Chondrocyte (in vitro differentiated cells): ENCODE results near the gene ZNF853. TPM values are rescaled to one million over a fixed set of nuclear protein-coding genes. Genes with fewer than 3 reads are reported as not detected.

Experiments
- DNase-seq: peaks from one replicate; pipeline ENCODE4 v3.0.0; 2021; ENCODE audit warnings: mixed read lengths, low spot score
- H3K27ac Mint-ChIP-seq: one replicate; pipeline ENCODE4 v1.8.0; 2021; ENCODE audit warnings: mild to moderate bottlenecking, moderate library complexity, mixed read lengths; ENCODE audit not compliant: unreplicated experiment
- H3K27me3 Mint-ChIP-seq: 2 replicates; pipeline ENCODE4 v1.8.0; 2021; ENCODE audit warnings: low read depth, mixed read lengths
- H3K36me3 Mint-ChIP-seq: 2 replicates; pipeline ENCODE4 v1.8.0; 2021; ENCODE audit warnings: low read depth, mixed read lengths
- H3K4me1 Mint-ChIP-seq: 2 replicates; pipeline ENCODE4 v1.8.0; 2021; ENCODE audit warnings: low read depth, mild to moderate bottlenecking, mixed read lengths
- H3K4me3 Mint-ChIP-seq: one replicate; pipeline ENCODE4 v1.8.0; 2021; ENCODE audit warnings: mild to moderate bottlenecking, moderate library complexity, mixed read lengths; ENCODE audit not compliant: unreplicated experiment
- H3K9me3 Mint-ChIP-seq: 2 replicates; pipeline ENCODE4 v1.8.0; 2021; ENCODE audit warnings: low read depth, mixed read lengths
- total RNA-seq: library from RNA; stranded (reverse); gene quantifications from 3 replicates; pipeline ENCODE4 v1.2.1, GENCODE V29; 2021
- TF ChIP-seq, protein P1 (sequence below): fragments of 200-600 bp; sonication (generic); IDR thresholded peaks from 2 replicates; pipeline ENCODE4 v1.5.0; 2021; ENCODE audit warnings: antibody characterized with exemption, mild to moderate bottlenecking, moderate library complexity

Gene ZNF853
- total RNA-seq, 1 donor from 2014 or later, result 16.2 TPM

DNA sequence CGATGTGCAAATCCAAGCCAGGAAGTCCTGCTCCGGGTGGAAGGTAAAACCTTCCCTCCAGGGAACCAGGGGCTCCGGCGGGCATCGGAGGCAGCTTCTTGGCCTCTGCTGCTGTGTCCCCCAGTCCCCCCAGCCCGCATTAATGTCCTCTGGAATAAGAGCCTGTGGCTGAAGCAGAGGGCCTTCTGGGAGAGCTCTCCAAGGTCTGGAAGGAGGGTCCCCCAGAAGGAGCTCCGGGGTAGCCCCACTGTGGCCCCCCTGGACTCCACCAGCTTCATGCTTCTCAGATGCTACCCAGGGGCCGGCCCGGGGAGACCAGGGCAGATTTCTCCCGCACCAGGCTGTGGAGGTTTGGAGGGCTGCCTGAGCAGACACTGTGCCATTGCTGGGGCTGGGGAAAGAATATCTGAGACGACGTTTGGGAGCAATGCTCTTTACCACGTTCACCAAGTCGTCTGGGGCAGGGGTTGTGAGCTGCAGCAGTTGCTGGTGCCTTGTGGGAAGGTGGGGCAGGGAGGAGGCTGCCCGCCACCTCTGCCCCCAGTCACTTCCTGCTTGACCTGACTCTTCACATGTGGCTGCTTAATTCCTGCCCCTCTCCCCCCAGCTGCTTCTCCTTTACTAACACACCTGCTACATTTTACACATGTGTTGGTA, 8.3 kb downstream of the ZNF853 start:
- Mint-ChIP-seq H3K27ac (no peak overlapping the region), H3K36me3 (peaks cover 9% of the 10 kb centered on the region), H3K4me3 (no peak overlapping the region), H3K27me3 (no peaks in the 10 kb centered on the region), H3K9me3 (no peaks in the 10 kb centered on the region), H3K4me1 (no peaks in the 10 kb centered on the region)
- TF ChIP-seq, protein P1, sequence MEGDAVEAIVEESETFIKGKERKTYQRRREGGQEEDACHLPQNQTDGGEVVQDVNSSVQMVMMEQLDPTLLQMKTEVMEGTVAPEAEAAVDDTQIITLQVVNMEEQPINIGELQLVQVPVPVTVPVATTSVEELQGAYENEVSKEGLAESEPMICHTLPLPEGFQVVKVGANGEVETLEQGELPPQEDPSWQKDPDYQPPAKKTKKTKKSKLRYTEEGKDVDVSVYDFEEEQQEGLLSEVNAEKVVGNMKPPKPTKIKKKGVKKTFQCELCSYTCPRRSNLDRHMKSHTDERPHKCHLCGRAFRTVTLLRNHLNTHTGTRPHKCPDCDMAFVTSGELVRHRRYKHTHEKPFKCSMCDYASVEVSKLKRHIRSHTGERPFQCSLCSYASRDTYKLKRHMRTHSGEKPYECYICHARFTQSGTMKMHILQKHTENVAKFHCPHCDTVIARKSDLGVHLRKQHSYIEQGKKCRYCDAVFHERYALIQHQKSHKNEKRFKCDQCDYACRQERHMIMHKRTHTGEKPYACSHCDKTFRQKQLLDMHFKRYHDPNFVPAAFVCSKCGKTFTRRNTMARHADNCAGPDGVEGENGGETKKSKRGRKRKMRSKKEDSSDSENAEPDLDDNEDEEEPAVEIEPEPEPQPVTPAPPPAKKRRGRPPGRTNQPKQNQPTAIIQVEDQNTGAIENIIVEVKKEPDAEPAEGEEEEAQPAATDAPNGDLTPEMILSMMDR, result no peak
- no peak for DNase-seq

DNA sequence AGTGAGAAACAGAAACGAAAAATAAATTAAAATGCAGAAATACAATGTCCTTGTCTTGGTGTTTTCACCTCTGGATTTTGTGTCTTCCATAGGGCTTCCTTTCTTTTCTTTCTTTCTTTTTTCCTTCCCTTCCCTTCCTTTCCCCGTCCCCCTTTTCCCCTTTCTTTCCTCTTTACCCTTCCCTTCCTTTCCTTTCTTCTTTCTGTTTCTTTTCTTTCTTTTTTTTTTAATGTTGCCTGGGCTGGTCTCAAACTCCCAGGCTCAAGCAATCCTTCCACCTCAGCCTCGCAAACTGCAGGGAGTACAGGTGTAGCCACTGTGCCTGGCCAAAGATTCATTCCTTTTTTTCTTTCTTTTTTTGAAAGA, 8.8 kb downstream of the ZNF853 start:
- TF ChIP-seq, protein P1, result no peak
- Mint-ChIP-seq H3K4me1 (no peaks in the 10 kb centered on the region), H3K4me3 (no peak overlapping the region), H3K27ac (no peak overlapping the region), H3K36me3 (peaks cover 9% of the 10 kb centered on the region), H3K9me3 (no peaks in the 10 kb centered on the region), H3K27me3 (no peaks in the 10 kb centered on the region)
- no peak for DNase-seq

DNA sequence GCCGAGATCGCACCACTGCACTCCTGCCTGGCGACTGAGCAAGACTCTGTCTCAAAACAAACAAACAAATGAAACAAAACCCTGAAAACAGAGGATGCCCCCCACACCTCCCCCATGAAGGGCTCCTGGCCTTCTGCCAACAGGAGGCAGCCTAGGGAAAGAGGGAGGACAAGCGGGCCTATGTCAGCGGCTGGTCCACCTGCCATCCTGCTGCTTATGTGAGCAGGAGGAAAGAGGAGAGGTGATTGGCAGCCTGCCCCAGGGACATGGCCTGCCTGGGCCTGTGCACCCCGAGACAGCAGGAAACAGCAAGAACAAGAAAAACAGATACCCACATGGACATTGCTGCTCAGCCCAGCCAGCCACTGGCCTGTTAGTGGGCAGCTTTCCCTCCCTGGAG, 12.6 kb downstream of the ZNF853 start:
- TF ChIP-seq, protein P1, result no peak
- H3K27me3 Mint-ChIP-seq, result no peaks in the 10 kb centered on the region
- H3K36me3 Mint-ChIP-seq, result peaks cover 2% of the 10 kb centered on the region
- DNase-seq, result no peak
- H3K9me3 Mint-ChIP-seq, result no peaks in the 10 kb centered on the region
- H3K27ac Mint-ChIP-seq, result no peak overlapping the region
- no peak overlapping the region for H3K4me3 Mint-ChIP-seq
- H3K4me1 Mint-ChIP-seq, result no peaks in the 10 kb centered on the region

DNA sequence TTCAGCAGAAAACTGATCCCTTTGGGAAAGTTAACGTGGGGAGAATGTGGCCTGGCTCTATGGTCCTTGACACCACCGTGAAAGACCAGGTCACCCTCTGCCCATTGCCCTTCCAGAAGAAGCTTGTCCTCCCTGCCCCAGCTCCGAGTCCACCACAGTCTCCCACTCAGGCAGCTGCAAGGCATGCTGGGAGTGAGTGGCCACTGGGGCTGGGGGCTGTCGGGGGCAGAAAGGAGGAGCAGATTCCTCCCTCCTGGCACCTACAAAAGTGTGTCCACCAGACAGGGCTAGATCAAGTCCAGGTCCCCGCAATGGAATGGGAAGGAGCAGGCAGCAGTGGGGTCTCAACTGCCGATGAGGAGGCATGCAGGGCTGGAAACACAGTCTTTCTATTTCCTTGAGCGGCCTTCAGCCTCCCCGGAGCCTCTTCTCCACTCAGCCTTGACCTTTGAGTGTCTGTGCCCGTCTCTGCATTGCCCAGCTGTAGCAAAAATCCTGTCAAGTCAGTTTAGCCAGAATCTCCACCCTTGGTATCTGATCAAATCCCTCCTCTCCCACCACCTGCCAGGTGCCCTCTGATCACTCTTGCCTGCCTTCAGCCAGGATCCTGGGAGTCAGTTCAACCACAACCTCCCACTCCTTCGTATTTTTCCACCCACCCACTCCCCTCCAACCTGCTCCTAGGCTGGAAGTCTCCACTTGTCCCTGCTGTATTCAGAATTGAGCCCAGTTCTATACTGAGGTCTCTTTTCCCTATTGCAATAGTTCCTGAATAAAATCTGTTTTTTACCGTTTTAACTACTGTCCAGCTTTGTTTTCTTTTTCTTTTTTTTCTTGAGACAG, 14.8 kb downstream of the ZNF853 start:
- no peak for DNase-seq
- Mint-ChIP-seq H3K4me3 (no peak overlapping the region), H3K36me3 (no peaks in the 10 kb centered on the region), H3K4me1 (no peaks in the 10 kb centered on the region), H3K27ac (no peak overlapping the region), H3K9me3 (no peaks in the 10 kb centered on the region), H3K27me3 (no peaks in the 10 kb centered on the region)
- TF ChIP-seq, protein P1, result no peak

DNA sequence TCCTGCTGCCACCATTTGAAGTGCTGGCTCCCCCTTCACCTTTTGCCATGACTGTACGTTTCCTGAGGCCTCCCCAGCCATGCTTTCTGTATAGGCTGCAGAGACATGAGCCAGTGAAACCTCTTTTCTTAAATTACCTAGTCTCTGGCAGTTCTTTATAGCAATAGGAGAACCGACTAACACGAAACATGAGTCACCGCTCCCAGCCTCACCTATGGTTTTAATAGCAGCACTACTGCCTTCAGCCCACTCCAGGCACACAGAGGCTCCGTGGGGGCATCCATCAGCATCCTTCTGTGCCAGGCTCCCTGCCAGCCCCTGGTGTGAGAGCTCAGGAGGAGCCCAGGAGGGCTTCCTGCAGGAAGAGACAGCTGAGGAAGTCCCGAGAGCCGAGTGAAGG, 16.2 kb downstream of the ZNF853 start:
- H3K27me3 Mint-ChIP-seq, result no peaks in the 10 kb centered on the region
- no peak overlapping the region for H3K4me3 Mint-ChIP-seq
- TF ChIP-seq, protein P1, result no peak
- H3K9me3 Mint-ChIP-seq, result no peaks in the 10 kb centered on the region
- no peak overlapping the region for H3K27ac Mint-ChIP-seq
- no peak for DNase-seq
- no peaks in the 10 kb centered on the region for H3K36me3 Mint-ChIP-seq
- H3K4me1 Mint-ChIP-seq, result peaks cover 6% of the 10 kb centered on the region
